HepG2 (cell line): ENCODE results near the gene PYCR2. TPM values are rescaled to one million over a fixed set of nuclear protein-coding genes. Genes with fewer than 3 reads are reported as not detected.

Source experiments
- ATF1 ChIP-seq: IDR thresholded peaks from 2 replicates; pipeline ENCODE4 v1.6.1; 2016; ENCODE audit warnings: mild to moderate bottlenecking, control low read depth
- FOXJ3 ChIP-seq: sonication (generic); formaldehyde crosslinking; IDR thresholded peaks from 2 replicates; pipeline ENCODE4 v1.4.0; 2020; ENCODE audit warnings: missing genetic modification reagents, mild to moderate bottlenecking, borderline replicate concordance
- HES4 ChIP-seq: sonication (generic); formaldehyde crosslinking; IDR thresholded peaks from 2 replicates; pipeline ENCODE4 v1.9.0; 2021; ENCODE audit warnings: mild to moderate bottlenecking, missing genetic modification reagents, borderline replicate concordance
- HOXA5 ChIP-seq: sonication (generic); formaldehyde crosslinking; IDR thresholded peaks from 2 replicates; pipeline ENCODE4 v1.4.0; 2020; ENCODE audit warnings: missing genetic modification reagents
- MAFG ChIP-seq: sonication (generic); formaldehyde crosslinking; IDR thresholded peaks from 2 replicates; pipeline ENCODE4 v1.5.1; 2020; ENCODE audit warnings: mild to moderate bottlenecking, missing genetic modification reagents
- MTA3 ChIP-seq: sonication (generic); formaldehyde crosslinking; IDR thresholded peaks from 2 replicates; pipeline ENCODE4 v1.4.0; 2020; ENCODE audit warnings: missing genetic modification reagents
- MTF1 ChIP-seq: sonication (generic); formaldehyde crosslinking; IDR thresholded peaks from 2 replicates; pipeline ENCODE4 v1.5.0; 2020; ENCODE audit warnings: missing genetic modification reagents
- NFE2L1 ChIP-seq: sonication (generic); formaldehyde crosslinking; IDR thresholded peaks from 2 replicates; pipeline ENCODE4 v1.4.0; 2020; ENCODE audit warnings: missing genetic modification reagents, mild to moderate bottlenecking, borderline replicate concordance
- NR2F1 ChIP-seq, 2 experiments: fragments of 450-650 bp in 1 of 2; formaldehyde crosslinking in 1 of 2; IDR thresholded peaks; 2 replicates each; pipeline versions ENCODE4 v1.5.0 to v1.6.1; 2016 to 2020; ENCODE audit warnings: mild to moderate bottlenecking in 1 of 2, missing compliant biosample characterization in 1 of 2, missing genetic modification reagents in 1 of 2, moderate library complexity in 1 of 2
- PAWR ChIP-seq: sonication (generic); formaldehyde crosslinking; IDR thresholded peaks from 2 replicates; pipeline ENCODE4 v1.4.0; 2020; ENCODE audit warnings: missing genetic modification reagents, mild to moderate bottlenecking, borderline replicate concordance
- RFX3 ChIP-seq: IDR thresholded peaks from 2 replicates; pipeline ENCODE4 v1.6.1; 2016; ENCODE audit warnings: missing biosample characterization, missing genetic modification reagents
- SIX4 ChIP-seq: sonication (generic); formaldehyde crosslinking; IDR thresholded peaks from 2 replicates; pipeline ENCODE4 v1.4.0; 2020; ENCODE audit warnings: missing genetic modification reagents
- SMAD1 ChIP-seq: sonication (generic); formaldehyde crosslinking; IDR thresholded peaks from 2 replicates; pipeline ENCODE4 v1.4.0; 2020; ENCODE audit warnings: missing genetic modification reagents, low read depth, mild to moderate bottlenecking, borderline replicate concordance
- SP5 ChIP-seq: IDR thresholded peaks from 2 replicates; pipeline ENCODE4 v1.6.1; 2016; ENCODE audit warnings: low read depth, borderline replicate concordance
- SRY ChIP-seq: sonication (generic); formaldehyde crosslinking; IDR thresholded peaks from 2 replicates; pipeline ENCODE4 v1.8.0; 2022; ENCODE audit warnings: mild to moderate bottlenecking, missing genetic modification reagents
- STAG1 ChIP-seq: sonication (generic); formaldehyde crosslinking; IDR thresholded peaks from 2 replicates; pipeline ENCODE4 v1.4.0; 2020; ENCODE audit warnings: missing genetic modification reagents
- TBL1XR1 ChIP-seq: fragments of 150-350 bp; IDR thresholded peaks from 2 replicates; pipeline ENCODE4 v1.6.1; 2014; ENCODE audit warnings: borderline replicate concordance, low read length; ENCODE audit not compliant: partially characterized antibody
- ZFYVE20 ChIP-seq: sonication (generic); formaldehyde crosslinking; IDR thresholded peaks from 2 replicates; pipeline ENCODE4 v1.8.0; 2023; ENCODE audit warnings: low read depth, mild to moderate bottlenecking, moderate library complexity, missing genetic modification reagents, borderline replicate concordance
- ZNF20 ChIP-seq: sonication (generic); formaldehyde crosslinking; IDR thresholded peaks from 2 replicates; pipeline ENCODE4 v1.4.0; 2020; ENCODE audit warnings: mild to moderate bottlenecking, moderate library complexity, missing genetic modification reagents
- ZNF556 ChIP-seq: sonication (generic); formaldehyde crosslinking; IDR thresholded peaks from 2 replicates; pipeline ENCODE4 v1.4.0; 2020; ENCODE audit warnings: mild to moderate bottlenecking, missing genetic modification reagents, borderline replicate concordance
- ZNF616 ChIP-seq: sonication (generic); formaldehyde crosslinking; IDR thresholded peaks from 2 replicates; pipeline ENCODE4 v1.5.0; 2020; ENCODE audit warnings: low read depth, mild to moderate bottlenecking, missing genetic modification reagents
- ZNF747 ChIP-seq: sonication (generic); formaldehyde crosslinking; IDR thresholded peaks from 2 replicates; pipeline ENCODE4 v1.8.1; 2023; ENCODE audit warnings: missing genetic modification reagents, mild to moderate bottlenecking, borderline replicate concordance
- ZNF772 ChIP-seq: sonication (generic); formaldehyde crosslinking; IDR thresholded peaks from 2 replicates; pipeline ENCODE4 v1.5.0; 2020; ENCODE audit warnings: mild to moderate bottlenecking, missing genetic modification reagents
- ZSCAN29 ChIP-seq: sonication (generic); formaldehyde crosslinking; conservative IDR thresholded peaks from 2 replicates; pipeline ENCODE4 v1.4.0; 2020; ENCODE audit warnings: mild to moderate bottlenecking, missing genetic modification reagents
- ZSCAN9 ChIP-seq: IDR thresholded peaks from 2 replicates; pipeline ENCODE4 v1.6.1; 2016; ENCODE audit warnings: borderline replicate concordance
- polyA plus RNA-seq, 8 experiments: library from polyadenylated mRNA; depleted of rRNA in 3 of 8; stranded (reverse) in 7 of 8; unstranded in 1 of 8; fragments of >200 nt; fragmentation: Illumina TruSeq in 4 of 8; extraction: Trizol in 4 of 8; gene quantifications; 2 replicates each; pipeline versions ENCODE4 v1.2.1 to v1.2.3, GENCODE V29; 2011 to 2016; ENCODE audit warnings: low read depth in 4 of 8, missing spikeins in 1 of 8, mixed read lengths in 1 of 8; ENCODE audit not compliant: insufficient read depth in 1 of 8
- total RNA-seq, 5 experiments: library from RNA; depleted of rRNA; stranded (reverse); fragments of >200 nt; fragmentation: Illumina TruSeq; extraction: Trizol; gene quantifications; 2 replicates each; pipeline ENCODE4 v1.2.3, GENCODE V29; 2016; ENCODE audit warnings: low read depth in 1 of 5
- TF ChIP-seq, protein P1 (sequence below): sonication (generic); formaldehyde crosslinking; IDR thresholded peaks from 2 replicates; pipeline ENCODE4 v1.4.0; 2020; ENCODE audit warnings: low read depth, mild to moderate bottlenecking, missing genetic modification reagents
- TF ChIP-seq, protein P2 (sequence below): conservative IDR thresholded peaks from 2 replicates; pipeline ENCODE4 v1.6.1; 2018; ENCODE audit warnings: missing genetic modification reagents

The PYCR2 gene
- total and polyA plus RNA-seq, 2 of the 13 experiments (the other 11 are each of a cell fraction or from before 2014, with no cell fraction given), result 47.2 to 47.8 TPM

DNA sequence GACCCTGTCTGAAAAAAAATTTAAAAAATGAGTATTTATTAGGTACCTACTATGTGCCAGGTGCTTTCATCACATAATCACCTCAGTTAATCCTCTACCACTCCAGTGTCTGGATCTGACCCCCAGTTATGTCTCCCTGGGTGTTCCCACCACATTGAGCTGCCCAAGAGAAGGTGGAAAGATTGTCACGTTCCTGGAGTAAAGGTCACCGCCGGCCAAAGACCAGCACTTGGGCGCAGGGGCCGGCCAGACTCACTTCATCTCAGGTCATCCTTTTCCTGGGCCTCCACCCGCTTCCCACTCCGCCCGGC, 714 bp downstream of the PYCR2 start (continued):
- TF ChIP-seq RFX3 (CRISPR knock-in tag), result no peak
- TF ChIP-seq ZSCAN29 (CRISPR knock-in tag), result no peak
- TF ChIP-seq ZNF556, result no peak
- no peak for TF ChIP-seq NFE2L1
- TF ChIP-seq HOXA5 (CRISPR knock-in tag), result peak; percentile 9; the same call in 1 of the 2 replicates
- 0 out of 4 replicates have a peak, but pooled peaks of 1 of the 2 experiments have one; percentile 14 for TF ChIP-seq NR2F1 (CRISPR knock-in tag; IDR thresholded peaks at IDR 0.05)
- TF ChIP-seq, protein P1, sequence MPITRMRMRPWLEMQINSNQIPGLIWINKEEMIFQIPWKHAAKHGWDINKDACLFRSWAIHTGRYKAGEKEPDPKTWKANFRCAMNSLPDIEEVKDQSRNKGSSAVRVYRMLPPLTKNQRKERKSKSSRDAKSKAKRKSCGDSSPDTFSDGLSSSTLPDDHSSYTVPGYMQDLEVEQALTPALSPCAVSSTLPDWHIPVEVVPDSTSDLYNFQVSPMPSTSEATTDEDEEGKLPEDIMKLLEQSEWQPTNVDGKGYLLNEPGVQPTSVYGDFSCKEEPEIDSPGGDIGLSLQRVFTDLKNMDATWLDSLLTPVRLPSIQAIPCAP (CRISPR knock-in tag), result no peak
- TF ChIP-seq ZNF747, result no peak
- no peak for TF ChIP-seq MTA3 (CRISPR knock-in tag)
- TF ChIP-seq ZNF20 (CRISPR knock-in tag), result 0 out of 2 replicates have a peak, but pooled peaks have one; percentile 23
- no peak for TF ChIP-seq ATF1 (CRISPR knock-in tag)
- no peak for TF ChIP-seq STAG1 (CRISPR knock-in tag)
- 0 out of 2 replicates have a peak, but pooled peaks have one; percentile 8 for TF ChIP-seq MTF1
- no peak for TF ChIP-seq SP5
- TF ChIP-seq TBL1XR1, result no peak
- no peak for TF ChIP-seq SIX4 (CRISPR knock-in tag)
- TF ChIP-seq ZFYVE20 (CRISPR knock-in tag), result no peak
- TF ChIP-seq HES4 (CRISPR knock-in tag), result no peak
- TF ChIP-seq ZNF616 (CRISPR knock-in tag), result no peak
- no peak for TF ChIP-seq PAWR (CRISPR knock-in tag)
- no peak for TF ChIP-seq FOXJ3 (CRISPR knock-in tag)
- TF ChIP-seq ZNF772, result no peak
- TF ChIP-seq SMAD1 (CRISPR knock-in tag), result no peak
- no peak for TF ChIP-seq SRY (CRISPR knock-in tag)
- TF ChIP-seq, protein P2, sequence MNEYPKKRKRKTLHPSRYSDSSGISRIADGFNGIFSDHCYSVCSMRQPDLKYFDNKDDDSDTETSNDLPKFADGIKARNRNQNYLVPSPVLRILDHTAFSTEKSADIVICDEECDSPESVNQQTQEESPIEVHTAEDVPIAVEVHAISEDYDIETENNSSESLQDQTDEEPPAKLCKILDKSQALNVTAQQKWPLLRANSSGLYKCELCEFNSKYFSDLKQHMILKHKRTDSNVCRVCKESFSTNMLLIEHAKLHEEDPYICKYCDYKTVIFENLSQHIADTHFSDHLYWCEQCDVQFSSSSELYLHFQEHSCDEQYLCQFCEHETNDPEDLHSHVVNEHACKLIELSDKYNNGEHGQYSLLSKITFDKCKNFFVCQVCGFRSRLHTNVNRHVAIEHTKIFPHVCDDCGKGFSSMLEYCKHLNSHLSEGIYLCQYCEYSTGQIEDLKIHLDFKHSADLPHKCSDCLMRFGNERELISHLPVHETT, result no peak
- TF ChIP-seq ZSCAN9 (CRISPR knock-in tag), result no peak
- no peak for TF ChIP-seq MAFG (CRISPR knock-in tag)
